GM20000 (cell line): ENCODE measurements around the gene CRTAP.
"Not testable (repeated sequence)": the region's sequence is repeated elsewhere in the genome, so short reads cannot be mapped to it uniquely, and the experiment has no call there.

Experiments used
- DNase-seq: peaks from one replicate; pipeline ENCODE4 v3.0.0; 2012; ENCODE audit warnings: low spot score
- TF ChIP-seq, protein P1 (sequence below): IDR thresholded peaks from 2 replicates; pipeline ENCODE4 v1.5.1; 2012; ENCODE audit warnings: mild to moderate bottlenecking, control low read depth; ENCODE audit errors: extremely low read depth, missing control alignments

Gene CRTAP

DNA sequence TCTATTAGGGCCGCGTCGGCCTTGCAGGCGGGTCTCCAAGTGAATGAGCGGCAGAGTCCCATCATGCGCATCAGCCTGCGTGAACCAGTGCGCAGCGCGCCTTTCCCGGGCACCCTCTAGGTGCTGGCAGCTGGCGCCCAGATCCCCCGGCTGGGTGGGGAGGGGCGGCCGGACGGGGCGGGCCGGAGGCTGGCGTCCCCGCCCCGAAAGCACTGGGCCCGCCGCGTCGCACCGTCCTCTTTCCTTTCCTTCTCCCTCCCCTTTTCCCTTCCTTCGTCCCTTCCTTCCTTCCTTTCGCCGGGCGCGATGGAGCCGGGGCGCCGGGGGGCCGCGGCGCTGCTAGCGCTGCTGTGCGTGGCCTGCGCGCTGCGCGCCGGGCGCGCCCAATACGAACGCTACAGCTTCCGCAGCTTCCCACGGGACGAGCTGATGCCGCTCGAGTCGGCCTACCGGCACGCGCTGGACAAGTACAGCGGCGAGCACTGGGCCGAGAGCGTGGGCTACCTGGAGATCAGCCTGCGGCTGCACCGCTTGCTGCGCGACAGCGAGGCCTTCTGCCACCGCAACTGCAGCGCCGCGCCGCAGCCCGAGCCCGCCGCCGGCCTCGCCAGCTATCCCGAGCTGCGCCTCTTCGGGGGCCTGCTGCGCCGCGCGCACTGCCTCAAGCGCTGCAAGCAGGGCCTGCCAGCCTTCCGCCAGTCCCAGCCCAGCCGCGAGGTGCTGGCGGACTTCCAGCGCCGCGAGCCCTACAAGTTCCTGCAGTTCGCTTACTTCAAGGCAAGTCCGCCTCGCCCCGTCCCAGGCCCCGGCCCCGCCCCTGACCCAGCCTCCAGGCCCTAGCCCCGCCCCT, at the start of gene CRTAP:
TSS of gene CRTAP (plus strand) at position 243 of the 850 bp plus-strand sequence. CDS start at position 307, 64 bp downstream.
- DNase-seq, result peak; percentile 85
- TF ChIP-seq, protein P1, sequence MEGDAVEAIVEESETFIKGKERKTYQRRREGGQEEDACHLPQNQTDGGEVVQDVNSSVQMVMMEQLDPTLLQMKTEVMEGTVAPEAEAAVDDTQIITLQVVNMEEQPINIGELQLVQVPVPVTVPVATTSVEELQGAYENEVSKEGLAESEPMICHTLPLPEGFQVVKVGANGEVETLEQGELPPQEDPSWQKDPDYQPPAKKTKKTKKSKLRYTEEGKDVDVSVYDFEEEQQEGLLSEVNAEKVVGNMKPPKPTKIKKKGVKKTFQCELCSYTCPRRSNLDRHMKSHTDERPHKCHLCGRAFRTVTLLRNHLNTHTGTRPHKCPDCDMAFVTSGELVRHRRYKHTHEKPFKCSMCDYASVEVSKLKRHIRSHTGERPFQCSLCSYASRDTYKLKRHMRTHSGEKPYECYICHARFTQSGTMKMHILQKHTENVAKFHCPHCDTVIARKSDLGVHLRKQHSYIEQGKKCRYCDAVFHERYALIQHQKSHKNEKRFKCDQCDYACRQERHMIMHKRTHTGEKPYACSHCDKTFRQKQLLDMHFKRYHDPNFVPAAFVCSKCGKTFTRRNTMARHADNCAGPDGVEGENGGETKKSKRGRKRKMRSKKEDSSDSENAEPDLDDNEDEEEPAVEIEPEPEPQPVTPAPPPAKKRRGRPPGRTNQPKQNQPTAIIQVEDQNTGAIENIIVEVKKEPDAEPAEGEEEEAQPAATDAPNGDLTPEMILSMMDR, result no peak

DNA sequence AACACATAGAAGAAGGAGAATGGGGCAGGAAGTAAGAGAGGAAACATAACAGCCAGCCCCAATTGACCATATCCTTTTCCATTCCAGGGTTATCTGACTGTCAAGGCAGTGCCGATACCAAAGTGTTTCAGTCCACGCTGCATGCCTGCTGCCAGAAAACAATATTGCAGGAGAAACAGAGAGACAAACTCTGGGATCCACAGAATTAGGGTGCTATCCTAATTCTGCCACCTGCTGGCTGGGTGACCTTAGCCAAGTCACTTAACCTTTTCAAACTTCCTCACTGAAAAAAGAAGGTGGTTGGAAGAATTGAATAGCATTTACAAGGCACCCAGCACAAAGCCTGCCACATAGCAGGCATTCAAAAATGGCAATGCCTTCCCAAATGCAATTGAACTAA, 48.9 kb upstream of the CRTAP start:
- no peak for DNase-seq
- TF ChIP-seq, protein P1, result no peak

DNA sequence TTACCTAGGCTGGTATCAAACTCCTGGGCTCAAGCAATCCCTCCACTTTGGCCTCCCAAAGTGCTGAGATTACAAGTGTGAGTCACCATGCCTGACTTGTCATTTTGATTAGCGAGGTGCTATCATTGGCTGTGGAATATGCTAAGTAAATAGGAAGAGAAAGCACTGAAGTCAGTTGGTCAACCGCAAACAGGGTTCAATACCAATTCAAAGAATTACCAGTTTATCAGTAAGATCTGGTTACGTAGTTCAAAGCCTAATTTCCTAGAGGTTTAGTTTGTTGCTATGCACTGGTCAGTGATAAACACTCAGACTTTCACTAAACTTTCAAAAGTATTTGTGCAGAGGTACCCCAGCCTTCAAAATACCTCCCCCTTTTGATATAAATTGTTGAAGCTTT, 46.3 kb upstream of the CRTAP start:
- TF ChIP-seq, protein P1, result no peak
- no peak for DNase-seq

DNA sequence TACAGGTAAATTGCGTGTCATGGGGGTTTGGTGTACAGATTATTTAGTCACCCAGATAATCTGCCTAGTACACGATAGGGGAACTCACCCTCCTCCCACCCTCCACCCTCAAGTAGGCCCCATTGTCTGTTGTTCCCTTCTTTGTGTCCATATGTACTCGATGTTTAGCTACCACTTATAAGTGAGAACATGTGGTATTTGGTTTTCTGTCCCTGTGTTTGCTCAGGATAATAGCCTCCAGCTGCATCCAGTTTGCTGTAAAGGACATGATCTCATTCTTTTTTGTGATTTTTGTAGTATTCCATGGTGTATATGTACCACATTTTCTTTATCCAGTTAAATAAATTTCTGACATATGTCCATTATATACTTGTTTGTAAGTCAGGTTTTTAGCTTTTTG, 44.0 kb upstream of the CRTAP start:
- not testable (repeated sequence) for DNase-seq

DNA sequence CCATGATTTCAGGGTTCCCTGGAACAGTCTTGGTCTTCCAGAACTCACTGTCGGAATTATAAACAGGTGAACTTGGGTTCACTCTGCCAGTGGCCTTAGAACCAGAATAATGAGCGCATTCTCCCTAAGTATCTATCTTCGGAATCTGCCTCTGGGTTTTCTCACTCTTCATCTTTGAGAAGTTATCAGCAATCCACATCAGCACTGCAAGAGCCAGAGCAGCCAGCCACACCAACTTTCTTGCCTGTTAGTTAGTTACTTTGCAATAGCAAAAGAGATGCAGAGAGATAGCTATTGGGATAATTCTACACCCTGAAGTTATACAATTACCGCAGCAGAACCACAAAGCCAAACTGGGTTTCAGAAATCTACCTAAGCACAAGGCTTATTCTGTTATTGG, 42.6 kb upstream of the CRTAP start:
- TF ChIP-seq, protein P1, result no peak

DNA sequence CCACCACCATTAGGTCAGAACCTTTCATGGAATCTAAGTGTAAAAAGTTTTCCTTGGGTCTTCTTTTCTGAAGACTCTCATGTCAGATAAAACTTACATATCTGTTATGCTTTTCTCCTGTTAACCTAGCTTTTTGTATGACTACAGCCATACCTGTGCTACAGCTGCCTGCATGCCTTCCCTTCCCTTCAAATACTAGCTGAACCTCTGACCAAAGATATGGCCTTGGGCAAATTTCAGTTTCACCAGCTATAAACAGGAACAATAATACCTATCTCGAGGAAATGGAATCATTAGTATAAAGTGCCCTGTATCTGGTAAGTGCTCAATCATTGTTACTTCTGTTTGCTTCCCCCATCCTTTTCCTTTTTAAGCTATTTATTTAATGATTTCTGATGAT, 41.9 kb upstream of the CRTAP start:
- TF ChIP-seq, protein P1, result no peak
- no peak for DNase-seq

More for the DNA sequence above, 42.6 kb upstream of the CRTAP start:
- no peak for DNase-seq

DNA sequence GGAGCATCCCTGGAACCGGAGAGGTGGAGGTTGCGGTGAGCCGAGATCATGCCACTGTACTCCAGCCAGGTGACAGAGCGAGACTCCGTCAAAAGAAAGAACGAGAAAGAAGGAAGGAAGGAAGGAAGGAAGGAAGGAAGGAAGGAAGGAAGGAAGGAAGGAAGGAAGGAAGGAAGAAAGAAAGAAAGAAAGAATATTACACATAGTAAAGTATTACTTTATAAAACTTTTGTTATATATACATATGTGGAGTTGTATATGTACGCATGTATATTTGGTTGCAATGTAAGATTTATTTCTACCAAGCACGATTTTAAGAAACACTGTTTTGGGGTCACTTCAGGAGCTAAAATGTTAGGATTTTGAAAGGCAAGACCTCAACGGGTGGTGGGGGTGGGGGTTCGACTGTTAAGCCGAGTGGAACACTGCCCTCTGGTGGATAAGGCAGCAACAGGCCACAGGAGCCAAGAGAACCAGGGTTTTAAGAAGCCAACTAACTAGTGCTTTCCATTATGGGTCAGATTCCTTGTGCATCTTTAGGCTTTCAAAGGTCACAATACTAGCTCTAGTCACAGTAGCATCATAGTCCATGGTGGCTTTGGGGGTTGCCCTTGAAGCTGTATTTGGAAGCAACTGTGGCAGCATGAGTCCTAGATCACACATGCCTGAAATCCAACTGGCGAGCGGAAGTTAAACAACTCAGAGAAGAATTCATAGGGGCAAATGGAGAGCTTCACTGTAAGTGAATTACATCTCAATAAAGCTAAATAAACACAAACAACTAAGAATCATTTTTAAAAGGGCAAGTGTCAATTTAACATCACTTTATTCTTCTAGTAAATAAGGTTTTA, 39.4 kb upstream of the CRTAP start:
- peak; percentile 76 for DNase-seq

More for the DNA sequence above, 39.4 kb upstream of the CRTAP start:
- TF ChIP-seq, protein P1, result peak; percentile 90
